ENCODE data around the gene GATD1.
A peak's percentile ranks its signal among the peaks of the same experiment; 100 is the strongest.

- no peak for TF ChIP-seq CTCF (IDR thresholded peaks at IDR 0.05)
- no peak for TF ChIP-seq EP300 (IDR thresholded peaks at IDR 0.05)
- no peak for TF ChIP-seq RFX5 (IDR thresholded peaks at IDR 0.05)
- TF ChIP-seq MYC (IDR thresholded peaks at IDR 0.05; ENCODE audit: borderline replicate concordance, low read length): 0 out of 2 replicates have a peak, but pooled peaks have one; percentile 36
- no peak for TF ChIP-seq RAD21 (conservative IDR thresholded peaks at IDR 0.05 in 1 of 2, IDR thresholded peaks at IDR 0.05 in 1 of 2)
- TF ChIP-seq RCOR1 (IDR thresholded peaks at IDR 0.05; ENCODE audit: low read depth, low read length): no peak
- TF ChIP-seq CHD4 (IDR thresholded peaks at IDR 0.05; ENCODE audit: borderline replicate concordance): no peak
- peak; percentile 53 for TF ChIP-seq MAX (IDR thresholded peaks at IDR 0.05)
- TF ChIP-seq USF2 (IDR thresholded peaks at IDR 0.05): no peak
- TF ChIP-seq HMGXB4 (CRISPR knock-in tag; IDR thresholded peaks at IDR 0.05; ENCODE audit: borderline replicate concordance): no peak
- peak; percentile 62 for TF ChIP-seq POLR2A (IDR thresholded peaks at IDR 0.05; ENCODE audit: low read length)
- no peak for TF ChIP-seq MAZ (IDR thresholded peaks at IDR 0.05; ENCODE audit: borderline replicate concordance, low read depth, low read length)
- TF ChIP-seq JUN (IDR thresholded peaks at IDR 0.05): peak; percentile 67 to 79; a peak in 4 of 5 replicates
Measured at GRCh38 chr11:819129-819931, 42.0 kb upstream of the GATD1 start.

All from A549 (cell line).